GM18867 (cell line): ENCODE data around the gene AKAIN1.

ENCODE experiments used
- ATAC-seq: cut with Tn5 transposase; IDR thresholded peaks from one replicate; pipeline ENCODE4 v1.9.1; 2021; ENCODE audit warnings: mild to moderate bottlenecking, moderate library complexity; ENCODE audit not compliant: unreplicated experiment

AKAIN1 gene, protein sequence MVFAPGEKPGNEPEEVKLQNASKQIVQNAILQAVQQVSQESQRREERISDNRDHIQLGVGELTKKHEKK

DNA sequence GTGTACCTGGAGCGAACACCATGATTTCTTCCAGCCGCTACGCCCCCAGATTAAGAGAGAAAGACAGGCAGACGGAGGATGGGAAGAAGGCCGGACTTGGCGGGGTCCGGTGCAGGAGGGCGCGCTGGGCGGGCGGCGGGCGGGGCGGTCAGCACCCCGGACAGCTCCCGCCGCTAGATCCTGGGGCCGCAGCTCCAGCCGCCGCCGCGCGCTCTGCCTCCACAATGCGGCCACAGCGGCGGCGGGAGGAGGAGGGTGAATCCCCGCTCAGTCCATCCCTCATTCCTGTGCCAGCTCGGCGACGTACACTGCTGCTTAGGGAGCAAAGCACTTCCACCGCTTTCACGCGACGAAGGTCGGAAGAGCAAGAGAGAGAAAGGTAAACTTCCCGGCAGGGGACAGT, at the start of gene AKAIN1:
AKAIN1 (minus strand) TSS at position 226 of the 403 bp plus-strand sequence; CDS start at position 22, 204 bp downstream.
- ATAC-seq = no peak

DNA sequence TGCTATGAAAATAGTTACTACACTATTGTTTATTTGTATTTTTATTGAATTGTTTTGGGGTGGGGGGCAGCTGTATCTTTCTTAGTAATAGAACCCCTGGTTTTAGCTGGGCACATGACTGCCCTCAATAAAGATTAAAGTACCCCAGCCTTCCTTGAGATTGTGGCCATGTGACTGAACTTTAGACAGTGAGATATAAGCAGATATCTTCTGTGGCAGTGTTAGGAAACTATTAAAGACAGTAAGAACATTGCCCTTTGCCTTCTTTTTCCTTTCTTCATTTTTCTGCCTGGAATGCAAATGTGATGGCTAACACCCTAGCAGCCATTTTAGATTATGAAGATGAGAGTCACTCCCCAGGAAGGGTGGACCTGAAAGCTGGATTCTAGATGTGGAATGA, 47.9 kb upstream of the AKAIN1 start:
- no peak for ATAC-seq

DNA sequence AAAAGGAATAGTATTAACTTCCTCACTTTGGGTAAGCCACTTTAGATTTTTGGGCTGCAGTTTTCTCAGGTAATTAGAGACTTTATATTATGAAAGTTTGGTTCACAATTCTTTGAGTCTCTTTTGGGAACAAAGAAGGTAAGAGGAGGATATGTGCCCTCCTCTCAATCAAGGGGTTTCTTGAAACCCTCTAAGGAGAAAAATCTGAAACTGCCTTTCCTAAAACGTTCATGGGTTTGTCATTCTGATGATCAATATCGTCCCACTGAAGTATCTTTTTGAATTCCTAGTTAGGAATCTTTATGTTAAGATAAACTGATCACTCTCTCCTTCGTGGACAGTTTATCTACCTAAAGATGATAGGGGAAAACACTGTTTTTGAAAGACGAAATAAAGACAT, 42.4 kb upstream of the AKAIN1 start:
- ATAC-seq = no peak

DNA sequence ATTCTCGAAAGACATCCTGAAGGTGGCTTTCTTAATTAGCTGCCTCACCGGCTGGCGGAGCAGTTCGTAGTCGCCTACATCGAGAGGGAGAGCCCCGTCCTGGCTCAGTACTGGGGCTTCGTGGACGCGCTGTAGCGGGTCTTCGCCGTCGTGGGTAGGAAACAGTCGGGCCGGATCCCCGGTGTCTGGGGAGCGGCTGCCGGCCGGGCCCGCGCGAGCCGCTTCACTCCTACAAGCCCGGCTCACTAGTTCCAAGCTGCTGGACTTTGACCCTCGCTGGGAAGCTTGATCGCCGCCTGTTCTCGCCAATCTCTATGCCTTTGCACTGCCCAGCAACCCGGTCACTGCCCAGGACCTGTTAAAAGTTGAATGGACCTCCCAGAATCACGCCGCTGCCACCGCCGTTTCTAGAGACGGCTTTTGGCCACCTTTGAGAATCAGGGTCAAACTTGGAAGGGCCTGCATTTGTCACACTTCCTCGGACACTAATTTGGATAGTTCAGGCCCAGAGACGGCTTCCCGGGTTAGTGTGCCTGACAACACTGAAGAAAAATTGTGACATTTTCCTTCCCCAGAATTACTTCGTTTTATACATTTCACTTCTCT, 41.4 kb upstream of the AKAIN1 start:
- ATAC-seq = peak; percentile 37

DNA sequence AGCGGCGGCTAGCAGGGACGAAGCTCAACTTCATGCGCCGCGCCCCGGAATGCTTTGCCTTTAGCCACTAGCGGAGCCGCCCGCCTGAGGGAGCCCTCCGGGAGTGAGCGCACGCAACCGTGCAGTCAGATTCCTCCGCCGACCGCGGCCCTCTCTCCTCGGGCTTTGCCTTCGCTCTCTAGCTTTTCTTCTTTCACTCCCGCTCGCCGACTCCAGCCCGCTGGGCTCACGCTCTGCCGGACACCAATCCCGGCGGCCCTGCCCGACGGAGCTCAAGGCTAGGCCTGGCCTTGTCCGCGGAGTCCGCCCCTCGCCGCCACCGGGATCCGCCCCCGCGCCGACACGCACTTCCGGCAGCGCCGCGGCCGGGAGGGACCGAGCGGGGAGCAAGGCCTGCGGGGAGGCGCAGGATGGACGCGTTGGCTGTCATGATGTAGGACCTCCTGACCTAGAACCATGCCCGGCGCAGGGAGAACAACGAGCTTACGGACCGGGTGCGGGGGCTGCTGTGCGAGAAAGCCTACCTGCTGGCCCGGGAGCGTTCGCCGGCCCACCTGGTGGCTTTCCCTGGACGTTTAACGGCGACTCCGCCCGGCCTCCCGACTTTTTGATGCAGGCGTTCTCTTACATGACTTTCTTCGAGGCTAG, 40.8 kb upstream of the AKAIN1 start:
- ATAC-seq = peak; percentile 95

DNA sequence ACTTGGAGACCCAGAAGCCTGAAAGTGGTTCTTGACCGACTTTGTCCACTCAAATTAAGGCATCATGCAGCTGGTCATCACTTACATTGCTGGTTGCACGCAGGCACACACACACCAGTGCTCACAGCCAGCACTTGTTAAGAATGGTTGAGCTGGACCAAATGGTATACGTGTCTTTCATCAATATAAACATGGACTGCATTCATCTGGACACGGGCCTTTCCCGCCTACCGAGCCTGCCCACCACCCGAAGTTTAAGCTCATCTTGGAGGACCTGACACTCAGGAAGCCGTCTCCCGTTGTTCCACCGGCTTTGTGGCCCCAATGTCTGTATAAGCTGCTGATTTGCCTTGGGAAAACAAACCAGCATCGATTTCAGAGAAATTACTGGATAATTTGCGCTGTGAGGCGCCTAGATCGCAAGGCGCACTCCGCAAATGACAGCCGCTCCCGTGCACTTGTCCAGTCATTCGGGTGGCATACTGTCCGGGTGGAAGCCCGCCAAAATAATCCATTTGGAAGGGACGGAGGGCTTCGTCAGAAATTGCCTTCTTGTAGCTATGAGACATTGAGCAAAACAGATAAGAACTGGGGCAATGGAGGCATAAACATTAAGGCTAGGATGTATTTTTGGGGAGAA, 40.1 kb upstream of the AKAIN1 start:
- peak; percentile 33 for ATAC-seq

DNA sequence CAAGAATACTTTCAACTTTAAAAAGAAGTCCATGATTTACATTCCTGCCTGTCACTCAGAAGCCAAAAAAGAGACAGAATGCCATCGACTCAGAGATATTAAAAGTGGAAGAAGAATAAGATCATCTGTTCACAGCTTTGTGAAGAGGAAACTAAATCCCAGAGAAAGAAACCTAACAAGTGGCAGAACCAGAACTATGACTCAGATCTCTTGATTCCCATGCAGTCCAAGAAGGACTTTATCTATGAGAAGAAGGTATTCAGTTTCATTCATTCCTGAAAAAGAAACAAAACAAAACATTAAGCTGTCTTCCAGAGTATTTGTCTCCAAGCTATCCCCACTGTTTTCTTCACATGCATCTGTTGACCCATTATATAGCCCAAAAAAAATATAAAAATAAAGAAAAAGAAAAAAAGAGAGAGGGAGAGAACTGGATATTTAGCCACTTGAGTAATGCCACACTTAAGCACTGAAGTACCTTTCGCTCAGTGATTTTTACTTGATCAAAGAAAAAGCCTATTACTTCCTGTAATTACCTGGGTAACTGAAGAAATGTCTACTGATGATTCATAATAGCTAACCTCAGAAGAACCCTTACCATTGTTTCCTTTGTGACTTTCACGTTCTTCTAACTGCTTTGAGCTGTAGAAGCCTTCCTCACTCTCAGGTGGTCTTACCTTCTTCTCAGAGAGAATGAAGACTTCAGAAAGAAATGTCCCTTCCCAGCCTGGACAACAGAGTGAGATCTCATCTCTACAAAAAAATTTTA, 17.7 kb upstream of the AKAIN1 start:
- ATAC-seq = no peak

DNA sequence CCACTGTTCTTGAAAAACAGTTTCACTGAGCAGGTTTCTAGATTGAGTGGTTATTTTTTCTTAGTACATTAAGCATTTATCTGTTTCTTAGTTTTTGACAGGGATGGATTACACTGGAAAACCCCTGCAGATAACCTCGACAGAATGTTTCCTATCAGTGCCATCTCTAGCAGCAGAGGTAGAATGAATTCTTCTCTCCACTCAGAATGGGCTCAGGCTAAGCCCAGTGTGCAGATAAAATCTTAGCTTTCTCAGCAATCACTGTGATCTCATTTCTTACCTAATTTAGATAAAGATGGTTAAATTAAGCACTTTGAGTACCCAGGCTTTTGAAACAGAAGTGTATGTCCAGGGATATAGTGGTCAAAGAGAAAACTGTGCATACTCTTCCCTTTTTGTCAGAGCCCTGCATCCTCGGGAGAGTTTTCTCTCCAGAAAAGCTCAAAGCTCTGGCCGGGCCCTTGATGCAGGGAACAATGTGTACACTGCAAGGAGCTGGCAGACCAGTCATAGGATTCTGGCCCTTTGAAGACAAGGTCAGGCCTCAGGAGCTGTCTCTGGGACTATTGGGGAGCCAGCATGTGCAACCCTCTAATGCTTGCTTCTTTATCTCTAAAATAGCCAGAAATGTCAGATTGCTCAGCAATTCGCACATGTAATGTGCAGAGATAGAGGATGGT, 10.6 kb upstream of the AKAIN1 start:
- ATAC-seq = no peak

DNA sequence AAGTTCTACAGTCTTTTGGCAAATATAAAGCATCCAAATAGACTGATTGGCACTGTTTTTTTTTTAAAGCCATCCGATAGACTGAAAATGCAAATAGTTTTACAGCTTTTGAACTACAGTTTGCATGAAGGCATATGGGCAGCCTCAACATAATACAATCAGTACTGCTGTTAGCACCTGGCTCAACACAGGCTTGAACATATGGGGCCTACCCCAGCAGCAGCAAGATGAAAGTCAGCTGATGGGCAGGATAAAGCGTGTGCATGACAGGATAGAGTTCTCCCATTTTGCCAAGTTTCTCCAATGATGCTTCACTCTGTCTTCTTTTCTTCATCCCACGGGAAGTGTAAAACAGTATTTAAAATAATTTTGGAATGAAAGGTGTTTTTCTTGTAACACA, 1.3 kb upstream of the AKAIN1 start:
- ATAC-seq = no peak

DNA sequence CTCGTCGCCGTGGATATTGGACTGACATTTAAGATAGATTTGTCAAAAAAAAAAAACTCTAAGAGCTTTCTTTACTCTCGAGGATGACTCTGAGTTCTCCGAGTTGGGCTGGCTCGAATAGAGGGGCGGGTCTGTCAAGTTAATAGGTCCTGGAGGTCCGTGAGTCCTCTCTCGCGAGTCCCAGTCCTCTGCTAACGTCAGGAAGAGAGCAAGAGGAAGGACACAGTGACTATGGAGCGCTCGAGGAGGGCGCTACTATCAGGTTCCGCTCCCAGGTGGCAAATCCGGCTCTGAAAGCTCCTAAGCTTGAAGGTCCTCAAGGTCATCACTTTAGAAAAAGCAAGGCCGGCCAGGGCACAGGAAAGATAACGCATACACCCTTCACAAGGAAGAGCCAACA, 404 bp upstream of the AKAIN1 start:
- ATAC-seq = no peak

DNA sequence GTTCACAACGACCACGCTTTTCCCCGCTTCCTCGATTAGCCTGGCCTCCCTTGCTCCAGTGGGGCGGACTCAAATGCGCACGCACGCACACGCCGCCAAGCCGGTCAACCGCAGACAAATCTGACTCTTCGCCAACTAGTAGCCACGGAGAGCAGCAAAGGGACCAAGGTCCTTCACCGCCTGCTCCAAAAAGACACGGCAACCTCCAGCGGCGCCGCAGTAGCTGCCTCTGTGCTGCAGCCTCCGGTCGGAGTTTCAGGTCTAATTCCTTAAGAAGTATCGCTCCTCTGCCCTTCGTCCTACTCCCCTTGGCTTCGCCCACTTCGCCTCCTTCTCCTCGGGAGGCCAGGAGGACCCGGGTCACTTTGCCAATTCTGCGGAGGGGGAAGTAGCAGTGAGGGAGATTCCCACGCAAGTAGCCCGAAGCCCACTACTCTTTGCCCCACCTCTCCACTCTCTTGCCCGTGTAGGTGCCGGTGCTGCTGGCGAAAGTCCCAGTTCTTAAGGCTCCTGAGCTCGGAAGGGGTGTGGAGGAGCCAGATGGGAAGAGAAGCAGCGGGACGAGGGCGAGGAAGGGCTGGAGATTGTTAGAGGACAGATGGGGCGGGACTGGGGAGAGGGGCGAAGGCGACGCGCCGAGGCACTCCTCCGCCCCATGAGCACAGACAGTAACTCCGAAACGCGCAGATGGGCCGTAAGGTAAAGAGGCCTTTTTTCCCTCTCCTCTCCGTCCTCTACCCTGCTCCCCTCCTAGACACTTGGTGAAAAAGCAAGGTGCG, 615 bp downstream of the AKAIN1 start:
- ATAC-seq = no peak

DNA sequence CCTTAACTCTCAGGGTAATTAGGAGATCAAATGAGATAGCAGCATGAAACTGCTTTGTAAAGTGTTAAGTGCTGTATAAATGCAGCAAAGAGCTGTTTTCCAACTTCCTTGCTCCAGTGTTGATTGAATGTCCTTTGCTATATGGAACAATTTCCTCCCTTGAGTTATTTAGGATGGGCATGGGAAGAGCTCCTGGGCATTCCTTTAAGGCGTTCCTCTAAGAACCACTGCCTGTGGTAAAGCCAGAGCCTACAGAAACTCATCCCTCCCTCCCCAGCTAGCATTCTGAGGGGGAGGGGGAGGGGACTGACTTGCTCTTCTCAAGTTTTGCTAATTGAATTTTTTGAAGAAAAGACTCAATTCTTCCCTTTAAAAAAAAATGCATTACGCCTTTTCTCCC, 1.4 kb downstream of the AKAIN1 start:
- no peak for ATAC-seq

DNA sequence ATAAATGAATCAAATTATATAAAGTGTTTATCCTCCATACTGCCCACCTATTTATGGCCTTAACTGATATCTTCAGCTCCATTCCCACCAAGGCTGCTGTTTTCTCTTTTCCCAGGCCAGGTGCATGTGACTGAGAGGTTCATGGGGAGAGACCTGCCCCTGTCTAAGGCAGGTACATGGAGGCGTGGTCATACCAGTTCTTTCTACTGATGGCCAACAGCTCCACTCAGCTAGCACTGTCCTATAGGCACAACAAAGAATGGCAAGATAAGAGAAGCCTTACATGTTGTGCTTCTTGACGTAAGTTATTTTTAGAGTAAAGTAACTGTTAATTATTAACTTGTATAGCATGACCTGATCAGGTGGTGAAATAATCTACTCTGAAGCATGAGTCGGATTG, 16.8 kb downstream of the AKAIN1 start:
- no peak for ATAC-seq

DNA sequence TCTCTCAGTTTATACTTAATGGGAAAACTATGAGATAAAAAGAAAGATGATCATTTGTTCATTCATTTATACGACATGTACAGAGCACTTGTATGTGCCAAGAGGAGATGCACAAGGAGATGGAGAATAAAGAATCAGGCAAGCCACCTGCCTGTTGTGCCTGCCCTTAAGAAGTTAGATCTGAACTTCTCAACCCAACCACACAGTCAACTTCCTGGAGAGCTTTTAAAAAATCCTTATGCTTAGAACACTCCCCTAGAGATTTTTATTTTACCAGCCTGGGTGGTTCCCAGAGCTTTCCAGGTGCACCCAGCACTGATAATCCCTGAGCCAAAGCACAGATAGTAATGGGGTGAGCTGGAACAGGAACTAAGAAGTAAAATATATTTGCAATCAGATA, 18.5 kb downstream of the AKAIN1 start:
- no peak for ATAC-seq

DNA sequence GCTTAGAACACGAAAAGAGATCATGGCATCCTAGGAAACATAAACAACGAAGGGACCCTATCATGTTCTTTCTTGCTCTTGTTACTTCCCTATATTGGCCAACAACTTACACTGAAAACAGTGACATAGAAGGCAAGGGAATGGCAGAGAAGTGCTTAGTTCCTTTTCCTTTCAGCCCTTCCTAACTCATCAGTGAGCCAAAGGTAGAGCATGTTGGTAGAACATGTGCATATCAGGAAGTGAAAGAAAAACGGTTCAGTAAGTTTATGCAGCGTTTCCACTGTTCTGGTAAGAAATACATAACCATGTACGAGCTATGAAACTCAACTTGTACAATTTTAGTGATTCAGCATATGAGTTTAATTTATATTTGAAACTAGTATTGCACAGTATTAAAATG, 21.7 kb downstream of the AKAIN1 start:
- ATAC-seq = peak; percentile 80

DNA sequence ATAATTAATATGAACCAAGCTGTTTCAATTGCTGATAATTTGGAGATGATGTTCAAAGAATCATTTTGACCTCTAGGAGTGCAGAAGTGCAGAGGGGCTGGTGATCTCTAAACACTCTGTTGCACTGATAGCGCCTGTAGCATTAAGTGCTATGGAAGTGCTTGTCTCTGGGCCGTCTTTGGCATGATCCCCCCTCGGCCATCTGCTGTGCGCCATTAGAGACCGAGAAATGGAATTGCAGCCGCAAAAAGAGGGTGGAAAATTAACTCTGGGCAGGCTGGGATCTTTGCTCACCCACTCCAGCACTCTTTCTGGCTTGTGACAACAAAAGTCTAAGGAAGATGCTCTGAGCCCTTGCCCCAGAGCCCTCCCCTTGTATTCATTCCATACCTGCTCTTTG, 23.4 kb downstream of the AKAIN1 start:
- no peak for ATAC-seq

DNA sequence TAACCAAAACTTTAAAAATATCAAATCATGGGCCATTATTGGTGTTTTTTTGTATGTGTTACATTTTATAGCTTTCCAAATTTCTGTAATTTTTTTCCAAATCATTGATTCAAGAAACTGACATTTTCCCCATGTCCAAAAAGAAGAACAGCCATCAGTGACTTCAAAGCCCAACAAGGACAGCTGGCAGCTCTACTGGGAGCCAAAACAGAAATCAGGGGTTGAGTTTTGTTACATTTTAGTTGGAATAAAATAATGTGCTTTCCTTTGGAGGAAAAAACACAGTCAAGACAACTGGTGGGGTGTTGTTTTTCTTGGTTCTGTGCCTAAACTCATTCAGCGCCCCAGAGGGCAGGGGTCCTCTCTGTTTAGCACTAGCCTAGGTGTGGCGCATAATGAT, 23.8 kb downstream of the AKAIN1 start:
- ATAC-seq = no peak

DNA sequence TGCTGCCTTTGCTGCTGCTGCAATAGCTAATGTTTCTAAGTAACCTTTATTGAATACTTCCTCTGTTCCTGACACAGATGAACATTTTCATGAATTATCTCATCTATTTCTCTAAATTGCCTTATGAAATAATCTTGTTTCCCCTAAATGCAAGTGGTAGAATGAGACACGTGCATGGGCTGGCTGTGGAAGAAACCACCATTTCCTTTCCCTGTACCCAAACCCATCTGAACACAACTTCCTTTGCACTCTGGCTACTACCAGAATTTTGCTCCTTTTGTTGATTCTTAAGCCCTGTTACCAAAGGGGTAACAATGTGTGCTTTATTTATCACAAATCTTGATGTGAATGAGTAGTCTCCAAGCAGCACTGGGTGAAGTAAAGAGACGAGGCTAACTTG, 29.2 kb downstream of the AKAIN1 start:
- ATAC-seq = no peak

DNA sequence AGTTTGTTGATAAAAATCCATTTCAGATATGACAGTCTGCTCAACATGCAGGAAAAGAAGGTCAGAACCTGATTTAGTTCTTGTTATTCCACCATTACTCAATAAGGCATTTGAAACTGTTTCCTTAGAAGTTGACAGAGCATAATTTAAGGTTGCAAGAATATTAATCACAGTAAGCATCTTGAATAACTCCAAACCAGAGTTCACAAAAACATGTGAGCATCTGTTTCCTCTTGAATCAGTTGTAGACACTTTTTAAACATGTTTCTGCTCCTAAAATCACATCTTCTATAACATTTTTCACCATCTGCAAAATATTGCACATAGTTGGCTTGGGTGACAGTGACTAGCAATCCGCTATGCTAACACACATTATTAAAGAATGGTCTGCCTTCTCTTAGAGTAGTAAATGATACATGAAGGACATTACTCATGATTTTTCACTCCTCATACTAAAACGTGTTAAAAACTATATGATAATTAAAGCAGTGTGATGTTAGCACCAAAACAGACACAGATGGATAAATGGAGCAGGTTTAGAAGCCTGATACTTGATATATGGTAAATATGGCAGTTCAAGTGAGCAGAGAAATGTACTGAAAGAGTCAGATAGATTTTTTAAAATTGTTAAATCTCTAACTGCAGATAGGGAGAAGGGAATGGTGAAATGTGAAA, 30.3 kb downstream of the AKAIN1 start:
- ATAC-seq = no peak

DNA sequence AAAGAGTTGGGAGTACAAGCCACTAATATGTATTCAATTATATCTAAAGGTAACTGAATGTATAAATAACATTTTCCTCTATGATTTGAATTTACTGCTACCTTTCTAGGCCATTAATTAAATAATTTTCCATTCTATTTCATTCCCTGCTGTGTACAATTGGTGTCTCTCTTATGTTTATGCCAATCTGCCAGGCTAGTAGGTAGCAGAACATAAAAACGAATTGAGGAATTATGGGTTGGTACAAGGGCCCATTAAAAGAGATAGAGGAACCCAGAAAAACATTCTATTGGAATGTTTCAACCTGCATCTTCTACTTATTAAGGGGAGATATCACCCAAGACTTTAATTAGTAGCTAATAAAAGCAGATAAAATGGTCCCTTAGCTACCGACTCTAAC, 32.2 kb downstream of the AKAIN1 start:
- no peak for ATAC-seq
